SK-N-SH (cell line): ENCODE results near the gene GRM8. TPM values are rescaled to one million over a fixed set of nuclear protein-coding genes. Genes with fewer than 3 reads are reported as not detected.

Experiments
- CTCF ChIA-PET: fragments of 300-600, 350-600 bp; formaldehyde crosslinking; extraction: SDS; loops from one replicate; lab custom pipeline; 2021; lab: Yijun Ruan, JAX
- POLR2A ChIA-PET: fragments of 350-600 bp; sonication (Branson Sonifier 250); formaldehyde crosslinking; extraction: SDS; loops from one replicate; lab custom pipeline; 2020; ENCODE audit warnings: antibody characterized with exemption, inconsistent platforms; lab: Yijun Ruan, JAX
- DNase-seq: peaks from one replicate; pipeline ENCODE4 v3.0.0; 2012
- H2AFZ ChIP-seq: fragments of 200-600 bp; sonication (generic); 2 replicates; pipeline ENCODE4 v1.8.1; 2016; ENCODE audit warnings: antibody characterized with exemption, mild to moderate bottlenecking, low read depth
- H3F3A ChIP-seq: fragments of 200-600 bp; sonication (generic); replicated peaks from 2 replicates; pipeline ENCODE3; 2016; ENCODE audit warnings: antibody characterized with exemption, mild to moderate bottlenecking; ENCODE audit not compliant: insufficient read depth
- H3K27ac ChIP-seq, 2 experiments: fragments of 200-500 bp in 1 of 2; fragments of 200-600 bp in 1 of 2; sonication (Bioruptor generic) in 1 of 2; sonication (generic), shearing (Covaris generic) in 1 of 2; 2 replicates each; pipeline versions ENCODE4 v1.5.1 to v1.6.1; 2014 to 2016; ENCODE audit warnings: low read depth in 2 of 2, inconsistent platforms in 1 of 2, low read length in 1 of 2, mild to moderate bottlenecking in 1 of 2, mixed read lengths in 1 of 2
- H3K27me3 ChIP-seq: fragments of 200-600 bp; sonication (generic), shearing (Covaris generic); 2 replicates; pipeline ENCODE4 v1.6.1; 2016; ENCODE audit warnings: mixed run types; ENCODE audit not compliant: insufficient read depth
- H3K36me3 ChIP-seq, 2 experiments: fragments of 200-500 bp in 1 of 2; fragments of 200-600 bp in 1 of 2; sonication (Bioruptor generic) in 1 of 2; sonication (generic) in 1 of 2; replicated peaks in 1 of 2; 2 replicates each; pipeline versions ENCODE3 to v1.5.1; 2014 to 2016; ENCODE audit warnings: low read length in 1 of 2, mild to moderate bottlenecking in 1 of 2; ENCODE audit not compliant: insufficient read depth in 2 of 2, control insufficient read depth in 1 of 2
- H3K4me1 ChIP-seq, 2 experiments: fragments of 200-500 bp in 1 of 2; fragments of 200-600 bp in 1 of 2; sonication (Bioruptor generic) in 1 of 2; sonication (generic), shearing (Covaris generic) in 1 of 2; 2 replicates each; pipeline versions ENCODE4 v1.5.1 to v1.6.1; 2014 to 2016; ENCODE audit warnings: low read depth in 1 of 2, low read length in 1 of 2, mixed run types in 1 of 2; ENCODE audit not compliant: insufficient read depth in 2 of 2, control insufficient read depth in 1 of 2
- H3K4me2 ChIP-seq: fragments of 200-600 bp; sonication (generic), shearing (Covaris generic); 2 replicates; pipeline ENCODE4 v1.6.1; 2017; ENCODE audit warnings: mixed run types
- H3K4me3 ChIP-seq, 2 experiments: fragments of 200-500 bp in 1 of 2; fragments of 200-600 bp in 1 of 2; sonication (Bioruptor generic) in 1 of 2; sonication (generic), shearing (Covaris generic) in 1 of 2; 2 replicates each; pipeline versions ENCODE4 v1.5.1 to v1.8.1; 2014 to 2016; ENCODE audit warnings: low read depth in 2 of 2, inconsistent platforms in 1 of 2, low read length in 1 of 2, mild to moderate bottlenecking in 1 of 2, mixed read lengths in 1 of 2, moderate library complexity in 1 of 2
- H3K79me2 ChIP-seq: fragments of 200-600 bp; sonication (generic); 2 replicates; pipeline ENCODE4 v1.8.1; 2017; ENCODE audit warnings: mild to moderate bottlenecking; ENCODE audit not compliant: insufficient read depth
- H3K9ac ChIP-seq: fragments of 200-600 bp; sonication (generic); 2 replicates; pipeline ENCODE4 v1.6.1; 2017; ENCODE audit warnings: mixed run types
- H3K9me2 ChIP-seq: fragments of 200-600 bp; sonication (generic); 2 replicates; pipeline ENCODE4 v1.6.1; 2017; ENCODE audit warnings: mixed run types
- H3K9me3 ChIP-seq: fragments of 200-600 bp; sonication (generic); 2 replicates; pipeline ENCODE4 v1.6.1; 2017; ENCODE audit warnings: mixed run types, mild to moderate bottlenecking, moderate library complexity
- H4K20me1 ChIP-seq: fragments of 200-600 bp; sonication (generic); 2 replicates; pipeline ENCODE4 v1.6.1; 2017; ENCODE audit warnings: mild to moderate bottlenecking, mixed run types; ENCODE audit not compliant: insufficient read depth
- CHD2 ChIP-seq: fragments of 150-350 bp; IDR thresholded peaks from 2 replicates; pipeline ENCODE4 v1.6.1; 2018; ENCODE audit warnings: low read length; ENCODE audit not compliant: partially characterized antibody
- ELF1 ChIP-seq: IDR thresholded peaks from 2 replicates; pipeline ENCODE4 v1.4.0; 2012
- EP300 ChIP-seq, 2 experiments: IDR thresholded peaks; 2 replicates each; pipeline versions ENCODE4 v1.4.0 to v1.6.1; 2012; ENCODE audit warnings: borderline replicate concordance in 1 of 2, low read depth in 1 of 2, low read length in 1 of 2
- FOSL2 ChIP-seq: IDR thresholded peaks from 2 replicates; pipeline ENCODE4 v1.4.0; 2012; ENCODE audit warnings: low read depth, mild to moderate bottlenecking, moderate library complexity, borderline replicate concordance
- NFIC ChIP-seq: IDR thresholded peaks from 2 replicates; pipeline ENCODE4 v1.4.0; 2012; ENCODE audit warnings: borderline replicate concordance
- RAD21 ChIP-seq: IDR thresholded peaks from 2 replicates; pipeline ENCODE4 v1.6.1; 2012; ENCODE audit warnings: mild to moderate bottlenecking, low read length
- SMC3 ChIP-seq: IDR thresholded peaks from 2 replicates; pipeline ENCODE4 v1.6.1; 2012; ENCODE audit warnings: low read depth, low read length, improper control_type of control experiment
- WGBS: methylation state at CpG from one replicate; pipeline ENCODE4 v1.1.6; 2017; ENCODE audit warnings: low lambda C conversion rate; 5-methylcytosine and 5-hydroxymethylcytosine counted together
- polyA plus RNA-seq, 3 experiments: library from polyadenylated mRNA; depleted of rRNA; stranded (reverse); fragments of >200 nt; gene quantifications; 2 replicates each; pipeline ENCODE4 v1.2.3, GENCODE V29; 2012
- TF ChIP-seq, protein P1 (sequence below): fragments of 150-350 bp; IDR thresholded peaks from 2 replicates; pipeline ENCODE4 v1.6.1; 2016; ENCODE audit warnings: mild to moderate bottlenecking, low read depth, low read length
- TF ChIP-seq, protein P2 (sequence below): fragments of 200-600 bp; sonication (generic); IDR thresholded peaks from 2 replicates; pipeline ENCODE4 v1.6.1; 2017; ENCODE audit warnings: antibody characterized with exemption, mild to moderate bottlenecking, moderate library complexity
- TF ChIP-seq, protein P3 (sequence below): IDR thresholded peaks from 2 replicates; pipeline ENCODE4 v1.6.1; 2012; ENCODE audit warnings: mild to moderate bottlenecking, low read depth, low read length, moderate library complexity

Gene GRM8
- polyA plus RNA-seq, 1 of the 3 experiments (the other 2 are of a cell fraction): 0.10 TPM

DNA sequence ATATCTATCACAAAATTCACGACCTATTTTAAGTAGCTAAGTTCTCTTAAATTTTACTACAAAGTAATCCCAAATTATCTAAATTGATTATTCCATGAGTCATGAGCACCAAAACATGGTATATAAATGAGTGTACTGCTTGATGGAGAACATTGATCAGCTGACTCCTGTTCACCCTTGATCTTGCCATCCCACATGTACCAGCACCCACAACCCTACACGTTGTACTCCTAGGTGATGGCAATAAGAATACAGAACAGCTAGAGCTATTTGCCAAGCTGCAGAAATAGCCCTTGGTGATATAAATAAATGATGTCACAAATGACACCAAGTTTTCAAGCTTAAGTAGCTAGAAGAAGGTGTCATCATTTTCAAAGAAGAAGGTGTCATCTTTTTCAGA, 235.5 kb downstream of the GRM8 start:
- ChIA-PET CTCF (no interaction called here), POLR2A (no interaction called here)
- 14% methylated on average over 2 of the region's 2 CpGs for WGBS
- Histone ChIP-seq H3K4me3 (no peak overlapping the region), H3K79me2 (no peaks in the 10 kb centered on the region), H3K9me3 (no peaks in the 10 kb centered on the region), H2AFZ (no peak overlapping the region), H3F3A (no peaks in the 10 kb centered on the region), H3K36me3 (no peaks in the 10 kb centered on the region), H3K27ac (no peak overlapping the region), H3K4me2 (no peak overlapping the region), H3K9me2 (no peaks in the 10 kb centered on the region), H3K9ac (no peak overlapping the region), H3K4me1 (no peaks in the 10 kb centered on the region), H3K27me3 (no peaks in the 10 kb centered on the region), H4K20me1 (no peaks in the 10 kb centered on the region)
- DNase-seq: no peak
- TF ChIP-seq NFIC: no peak
- TF ChIP-seq SMC3: no peak
- TF ChIP-seq CHD2: no peak
- TF ChIP-seq, protein P1, sequence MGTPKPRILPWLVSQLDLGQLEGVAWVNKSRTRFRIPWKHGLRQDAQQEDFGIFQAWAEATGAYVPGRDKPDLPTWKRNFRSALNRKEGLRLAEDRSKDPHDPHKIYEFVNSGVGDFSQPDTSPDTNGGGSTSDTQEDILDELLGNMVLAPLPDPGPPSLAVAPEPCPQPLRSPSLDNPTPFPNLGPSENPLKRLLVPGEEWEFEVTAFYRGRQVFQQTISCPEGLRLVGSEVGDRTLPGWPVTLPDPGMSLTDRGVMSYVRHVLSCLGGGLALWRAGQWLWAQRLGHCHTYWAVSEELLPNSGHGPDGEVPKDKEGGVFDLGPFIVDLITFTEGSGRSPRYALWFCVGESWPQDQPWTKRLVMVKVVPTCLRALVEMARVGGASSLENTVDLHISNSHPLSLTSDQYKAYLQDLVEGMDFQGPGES: no peak
- TF ChIP-seq FOSL2: no peak
- no peak for TF ChIP-seq ELF1

DNA sequence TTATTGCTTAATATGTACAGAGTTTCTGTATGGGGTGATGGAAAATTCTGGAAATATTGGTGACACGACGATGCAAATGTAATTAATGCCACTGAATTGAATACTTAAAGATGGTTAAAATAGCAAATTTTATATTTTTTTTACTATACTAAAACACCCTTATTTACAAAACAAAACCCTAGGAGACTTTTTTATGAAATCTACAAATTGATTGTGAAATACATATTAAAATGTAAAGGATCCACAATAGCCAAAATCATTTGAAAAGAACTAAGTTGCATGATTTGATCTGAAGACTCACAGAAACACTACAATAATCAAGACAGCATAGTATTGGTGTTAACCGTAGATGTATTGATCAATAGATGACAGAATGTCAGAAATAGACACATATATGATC, 252.0 kb downstream of the GRM8 start:
- Histone ChIP-seq H3K4me2 (no peak overlapping the region), H3K9me2 (no peaks in the 10 kb centered on the region), H3F3A (no peaks in the 10 kb centered on the region), H3K36me3 (no peaks in the 10 kb centered on the region), H3K4me1 (no peaks in the 10 kb centered on the region), H3K79me2 (no peaks in the 10 kb centered on the region), H3K9ac (no peak overlapping the region), H3K4me3 (no peak overlapping the region), H2AFZ (no peak overlapping the region), H3K9me3 (no peaks in the 10 kb centered on the region), H4K20me1 (no peaks in the 10 kb centered on the region), H3K27ac (no peak overlapping the region), H3K27me3 (no peaks in the 10 kb centered on the region)
- WGBS: 47% methylated on average over 3 of the region's 3 CpGs
- no peak for DNase-seq
- ChIA-PET POLR2A (no interaction called here), CTCF (no interaction called here)
- TF ChIP-seq SMC3 (no peak), EP300 (IDR thresholded peaks at IDR 0.05; ENCODE audit: borderline replicate concordance in 1 of 2, low read depth in 1 of 2, low read length in 1 of 2) (no peak), ELF1 (no peak), RAD21 (no peak), NFIC (no peak)
- TF ChIP-seq, protein P2, sequence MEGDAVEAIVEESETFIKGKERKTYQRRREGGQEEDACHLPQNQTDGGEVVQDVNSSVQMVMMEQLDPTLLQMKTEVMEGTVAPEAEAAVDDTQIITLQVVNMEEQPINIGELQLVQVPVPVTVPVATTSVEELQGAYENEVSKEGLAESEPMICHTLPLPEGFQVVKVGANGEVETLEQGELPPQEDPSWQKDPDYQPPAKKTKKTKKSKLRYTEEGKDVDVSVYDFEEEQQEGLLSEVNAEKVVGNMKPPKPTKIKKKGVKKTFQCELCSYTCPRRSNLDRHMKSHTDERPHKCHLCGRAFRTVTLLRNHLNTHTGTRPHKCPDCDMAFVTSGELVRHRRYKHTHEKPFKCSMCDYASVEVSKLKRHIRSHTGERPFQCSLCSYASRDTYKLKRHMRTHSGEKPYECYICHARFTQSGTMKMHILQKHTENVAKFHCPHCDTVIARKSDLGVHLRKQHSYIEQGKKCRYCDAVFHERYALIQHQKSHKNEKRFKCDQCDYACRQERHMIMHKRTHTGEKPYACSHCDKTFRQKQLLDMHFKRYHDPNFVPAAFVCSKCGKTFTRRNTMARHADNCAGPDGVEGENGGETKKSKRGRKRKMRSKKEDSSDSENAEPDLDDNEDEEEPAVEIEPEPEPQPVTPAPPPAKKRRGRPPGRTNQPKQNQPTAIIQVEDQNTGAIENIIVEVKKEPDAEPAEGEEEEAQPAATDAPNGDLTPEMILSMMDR: no peak
- TF ChIP-seq, protein P3, sequence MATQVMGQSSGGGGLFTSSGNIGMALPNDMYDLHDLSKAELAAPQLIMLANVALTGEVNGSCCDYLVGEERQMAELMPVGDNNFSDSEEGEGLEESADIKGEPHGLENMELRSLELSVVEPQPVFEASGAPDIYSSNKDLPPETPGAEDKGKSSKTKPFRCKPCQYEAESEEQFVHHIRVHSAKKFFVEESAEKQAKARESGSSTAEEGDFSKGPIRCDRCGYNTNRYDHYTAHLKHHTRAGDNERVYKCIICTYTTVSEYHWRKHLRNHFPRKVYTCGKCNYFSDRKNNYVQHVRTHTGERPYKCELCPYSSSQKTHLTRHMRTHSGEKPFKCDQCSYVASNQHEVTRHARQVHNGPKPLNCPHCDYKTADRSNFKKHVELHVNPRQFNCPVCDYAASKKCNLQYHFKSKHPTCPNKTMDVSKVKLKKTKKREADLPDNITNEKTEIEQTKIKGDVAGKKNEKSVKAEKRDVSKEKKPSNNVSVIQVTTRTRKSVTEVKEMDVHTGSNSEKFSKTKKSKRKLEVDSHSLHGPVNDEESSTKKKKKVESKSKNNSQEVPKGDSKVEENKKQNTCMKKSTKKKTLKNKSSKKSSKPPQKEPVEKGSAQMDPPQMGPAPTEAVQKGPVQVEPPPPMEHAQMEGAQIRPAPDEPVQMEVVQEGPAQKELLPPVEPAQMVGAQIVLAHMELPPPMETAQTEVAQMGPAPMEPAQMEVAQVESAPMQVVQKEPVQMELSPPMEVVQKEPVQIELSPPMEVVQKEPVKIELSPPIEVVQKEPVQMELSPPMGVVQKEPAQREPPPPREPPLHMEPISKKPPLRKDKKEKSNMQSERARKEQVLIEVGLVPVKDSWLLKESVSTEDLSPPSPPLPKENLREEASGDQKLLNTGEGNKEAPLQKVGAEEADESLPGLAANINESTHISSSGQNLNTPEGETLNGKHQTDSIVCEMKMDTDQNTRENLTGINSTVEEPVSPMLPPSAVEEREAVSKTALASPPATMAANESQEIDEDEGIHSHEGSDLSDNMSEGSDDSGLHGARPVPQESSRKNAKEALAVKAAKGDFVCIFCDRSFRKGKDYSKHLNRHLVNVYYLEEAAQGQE: no peak
